ENCODE measurements around the gene SYNM.
"Not testable (repeated sequence)": the region's sequence is repeated elsewhere in the genome, so short reads cannot be mapped to it uniquely, and the experiment has no call there.

SYNM gene

DNA sequence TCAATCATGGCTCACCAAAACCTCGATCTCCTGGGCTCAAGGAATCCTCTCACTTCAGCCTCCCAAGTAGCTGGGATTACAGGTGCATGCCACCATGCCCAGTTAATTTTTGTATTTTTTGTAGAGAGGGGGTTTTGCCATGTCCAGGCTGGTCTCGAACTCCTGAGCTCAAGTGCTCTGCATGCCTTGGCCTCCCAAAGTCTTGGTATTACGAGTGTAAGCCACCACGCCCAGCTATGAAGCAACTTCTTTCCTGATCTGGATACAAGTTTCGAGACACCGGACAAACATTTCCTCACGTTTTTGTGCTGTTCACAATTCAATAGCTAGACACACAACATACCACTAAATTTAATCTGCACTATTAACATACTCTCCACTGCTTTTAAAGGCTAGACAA lies 3.4 kb upstream of the SYNM start:
- H3K27ac ChIP-seq: no peak overlapping the region
- H3K4me3 ChIP-seq: no peak overlapping the region

DNA sequence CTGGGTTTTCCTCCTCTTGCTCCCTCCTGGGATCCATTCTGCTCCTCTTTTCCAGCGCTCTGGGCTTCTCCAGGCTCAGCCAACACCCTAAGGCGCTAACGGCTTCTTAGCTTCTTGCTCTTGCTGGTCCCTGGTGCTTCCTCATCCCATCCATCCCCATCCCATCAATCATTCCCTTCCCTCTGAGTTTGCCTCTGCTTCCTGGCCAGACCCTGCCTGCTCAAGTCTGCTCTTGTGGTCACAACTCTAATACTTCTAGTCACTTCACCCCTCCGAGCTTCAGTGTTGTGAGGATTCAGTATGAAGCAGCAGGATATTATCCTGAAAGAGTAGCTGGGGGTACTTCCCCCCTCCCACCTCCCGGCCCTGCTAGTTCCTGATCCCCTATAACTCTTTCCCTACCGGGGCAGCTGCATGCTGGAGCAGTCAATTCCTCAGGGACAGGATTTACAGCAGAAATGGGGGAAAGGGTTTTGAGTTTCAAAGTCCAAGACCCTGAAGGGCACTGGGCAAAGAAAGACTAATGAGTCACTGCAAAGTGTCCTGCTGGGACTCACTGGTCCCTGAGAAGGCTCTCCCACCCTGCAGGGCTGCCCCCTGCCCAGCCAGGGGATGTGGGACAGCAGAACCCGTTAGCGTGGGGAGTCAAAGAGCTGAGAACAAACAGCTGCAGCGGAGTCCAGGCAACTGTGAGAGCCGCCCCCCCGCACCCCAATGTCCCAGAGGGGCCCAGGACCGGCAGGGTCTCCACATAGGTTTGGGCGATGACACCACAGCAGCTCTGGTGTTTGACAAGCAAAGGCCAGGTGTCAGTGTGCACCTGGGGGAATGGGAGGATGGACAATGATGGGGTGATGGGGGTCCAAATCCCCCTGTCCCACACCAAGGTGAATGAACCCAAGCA lies 2.3 kb upstream of the SYNM start:
- Histone ChIP-seq H3K27ac (no peak overlapping the region), H3K4me3 (no peak overlapping the region)

DNA sequence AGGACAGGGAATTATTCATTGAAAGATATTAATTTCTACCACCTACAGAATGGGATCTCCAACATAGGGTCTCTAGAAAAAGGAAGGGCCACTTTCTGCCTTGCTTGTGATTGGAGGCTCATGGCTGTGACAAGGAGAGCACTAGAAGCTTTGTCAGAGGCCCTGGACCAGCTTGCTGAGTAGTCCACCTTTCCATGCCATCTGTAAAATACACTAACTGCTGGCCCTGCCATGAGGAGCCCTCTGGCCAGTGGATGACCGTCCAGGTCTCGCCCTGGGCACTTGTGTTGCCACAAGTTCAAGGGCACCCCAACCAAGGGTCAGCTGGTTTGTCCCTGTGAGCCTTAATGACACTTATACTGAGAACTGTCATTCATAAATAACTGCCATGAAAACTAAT lies 1.6 kb upstream of the SYNM start:
- H3K27ac ChIP-seq: no peak overlapping the region
- H3K4me3 ChIP-seq: no peak overlapping the region

DNA sequence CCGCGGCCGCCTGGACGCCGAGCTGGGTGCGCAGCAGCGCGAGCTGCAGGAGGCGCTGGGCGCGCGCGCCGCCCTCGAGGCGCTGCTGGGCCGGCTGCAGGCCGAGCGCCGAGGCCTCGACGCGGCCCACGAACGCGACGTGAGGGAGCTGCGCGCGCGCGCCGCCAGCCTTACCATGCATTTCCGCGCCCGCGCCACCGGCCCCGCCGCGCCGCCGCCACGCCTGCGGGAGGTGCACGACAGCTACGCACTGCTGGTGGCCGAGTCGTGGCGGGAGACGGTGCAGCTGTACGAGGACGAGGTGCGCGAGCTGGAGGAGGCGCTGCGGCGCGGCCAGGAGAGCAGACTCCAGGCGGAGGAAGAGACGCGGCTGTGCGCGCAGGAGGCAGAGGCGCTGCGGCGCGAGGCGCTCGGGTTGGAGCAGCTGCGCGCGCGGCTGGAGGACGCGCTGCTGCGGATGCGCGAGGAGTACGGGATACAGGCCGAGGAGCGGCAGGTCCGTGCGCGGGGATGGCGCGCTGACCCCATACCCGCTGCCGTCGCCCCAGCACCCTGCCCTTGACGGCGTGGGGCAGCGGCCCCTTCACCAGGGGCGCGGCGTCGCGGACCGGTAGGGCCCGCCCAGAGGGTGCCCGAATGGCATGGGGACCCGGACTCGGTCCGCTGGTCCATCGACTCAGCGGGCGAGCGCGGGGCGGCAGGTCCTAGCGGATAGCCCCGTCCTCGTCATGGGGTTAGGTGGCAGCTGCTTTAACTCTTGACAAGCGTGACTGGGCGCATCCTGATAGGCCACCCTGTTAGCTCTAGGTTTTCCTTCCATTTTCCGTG lies 848 bp downstream of the SYNM start:
- peak overlapping the region; percentile 15 to 47 (median 30) for H3K4me3 ChIP-seq
- H3K27ac ChIP-seq: peak overlapping the region in 1 of 21 experiments; percentile 21

DNA sequence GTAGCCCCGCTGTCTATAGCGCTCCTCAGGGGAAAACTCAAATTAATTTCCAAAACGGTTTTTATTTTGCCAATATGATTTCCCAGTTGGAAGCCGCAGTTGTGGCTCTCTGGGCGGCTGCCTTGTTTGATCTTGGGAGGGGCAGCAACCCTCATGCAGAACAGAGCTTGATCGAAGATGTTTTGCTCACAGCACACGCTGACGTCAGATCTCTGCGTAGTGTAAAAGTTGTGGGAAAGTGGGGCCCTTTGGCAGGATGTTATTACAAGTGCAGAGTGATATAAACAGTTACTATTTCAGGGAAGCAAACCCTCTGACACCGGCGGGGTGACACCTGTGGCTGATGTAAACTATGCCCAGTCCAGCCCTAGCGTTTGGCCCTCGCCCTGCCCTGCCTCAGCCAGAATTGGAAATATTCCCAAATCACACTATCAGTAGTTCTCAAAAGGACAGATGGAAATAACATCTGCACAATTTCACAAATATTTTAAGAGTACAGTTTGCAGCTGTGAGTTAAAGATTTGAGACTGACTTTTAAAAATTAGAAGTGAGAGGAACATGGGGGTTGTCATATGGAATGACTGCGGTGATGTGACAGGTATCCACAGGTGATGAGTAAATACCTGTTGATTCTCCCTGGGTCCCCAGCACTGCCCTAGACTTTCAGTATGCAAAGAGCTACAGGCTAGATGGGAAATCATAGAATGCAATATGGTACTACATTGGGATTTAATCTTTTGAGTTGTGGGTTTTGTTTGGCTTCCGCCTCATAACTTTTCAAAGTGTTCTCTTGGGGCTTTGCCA lies 1.7 kb downstream of the SYNM start:
- peak overlapping the region in 3 of 7 experiments; percentile 15 to 47 (median 36) for H3K4me3 ChIP-seq
- no peak overlapping the region for H3K27ac ChIP-seq

DNA sequence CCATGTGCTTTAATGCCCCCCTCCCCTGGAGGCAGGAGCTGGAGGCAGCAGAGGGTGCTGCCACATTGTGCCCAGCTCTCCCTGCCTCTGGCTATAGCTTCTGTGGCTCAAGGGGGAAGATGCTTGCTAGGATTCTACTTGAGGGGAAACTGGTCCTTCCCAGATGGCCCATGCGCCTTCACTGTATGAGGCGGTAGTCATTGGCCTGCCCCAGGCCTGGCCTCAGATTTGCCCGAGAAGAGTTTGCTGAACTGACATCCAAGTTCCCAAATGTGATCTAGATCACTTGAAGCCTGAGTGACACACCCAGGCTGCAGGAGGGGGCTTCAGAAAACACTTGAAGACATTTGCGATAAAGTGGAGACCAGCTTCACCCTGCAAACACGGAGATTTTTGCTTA lies 4.1 kb downstream of the SYNM start:
- H3K27ac ChIP-seq: no peak overlapping the region

DNA sequence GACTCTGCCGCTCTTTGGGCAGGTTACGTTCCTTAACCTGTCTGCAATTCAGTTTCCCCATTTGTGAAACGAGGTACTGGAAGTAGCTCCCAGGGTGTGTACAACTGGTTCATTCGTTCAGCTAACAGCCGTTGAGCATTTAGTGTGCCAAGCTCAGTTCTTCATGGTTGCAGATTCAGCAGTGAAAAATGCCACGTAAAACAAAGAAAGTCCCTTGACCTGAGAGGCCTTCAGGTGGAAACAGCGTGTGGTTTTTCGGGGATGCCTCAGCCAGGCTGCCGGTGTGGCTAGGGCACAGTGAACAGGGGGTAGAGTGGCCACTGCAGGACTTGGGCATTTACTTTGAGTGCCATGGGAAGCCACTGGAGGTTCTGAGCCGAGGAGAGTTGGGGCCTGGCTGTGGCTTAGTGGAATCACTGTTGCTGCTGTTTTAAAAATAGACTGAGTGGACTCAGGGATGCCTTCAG lies 4.7 kb downstream of the SYNM start:
- no peak overlapping the region for H3K4me3 ChIP-seq
- no peak overlapping the region for H3K27ac ChIP-seq

More for the DNA sequence above, 4.1 kb downstream of the SYNM start:
- H3K4me3 ChIP-seq: no peak overlapping the region

DNA sequence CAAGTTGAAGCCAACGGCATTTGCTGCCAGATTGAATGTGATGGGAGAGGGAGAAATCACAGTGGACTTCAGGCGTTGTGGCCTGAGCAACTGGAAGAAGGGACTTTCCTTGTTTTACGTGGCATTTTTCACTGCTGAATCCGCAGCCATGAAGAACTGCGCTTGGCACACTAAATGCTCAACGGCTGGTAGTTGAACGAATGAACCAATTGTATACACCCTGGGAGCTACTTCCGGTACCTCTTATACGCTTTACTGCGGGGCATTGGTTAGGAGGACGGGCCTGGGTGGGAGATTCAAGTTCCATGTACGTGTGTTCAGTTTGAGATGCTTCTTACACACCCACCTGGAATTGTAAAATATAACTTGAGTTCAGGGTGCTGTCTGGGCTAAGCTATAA lies 5.2 kb downstream of the SYNM start:
- H3K27ac ChIP-seq: no peak overlapping the region
- H3K4me3 ChIP-seq: no peak overlapping the region

DNA sequence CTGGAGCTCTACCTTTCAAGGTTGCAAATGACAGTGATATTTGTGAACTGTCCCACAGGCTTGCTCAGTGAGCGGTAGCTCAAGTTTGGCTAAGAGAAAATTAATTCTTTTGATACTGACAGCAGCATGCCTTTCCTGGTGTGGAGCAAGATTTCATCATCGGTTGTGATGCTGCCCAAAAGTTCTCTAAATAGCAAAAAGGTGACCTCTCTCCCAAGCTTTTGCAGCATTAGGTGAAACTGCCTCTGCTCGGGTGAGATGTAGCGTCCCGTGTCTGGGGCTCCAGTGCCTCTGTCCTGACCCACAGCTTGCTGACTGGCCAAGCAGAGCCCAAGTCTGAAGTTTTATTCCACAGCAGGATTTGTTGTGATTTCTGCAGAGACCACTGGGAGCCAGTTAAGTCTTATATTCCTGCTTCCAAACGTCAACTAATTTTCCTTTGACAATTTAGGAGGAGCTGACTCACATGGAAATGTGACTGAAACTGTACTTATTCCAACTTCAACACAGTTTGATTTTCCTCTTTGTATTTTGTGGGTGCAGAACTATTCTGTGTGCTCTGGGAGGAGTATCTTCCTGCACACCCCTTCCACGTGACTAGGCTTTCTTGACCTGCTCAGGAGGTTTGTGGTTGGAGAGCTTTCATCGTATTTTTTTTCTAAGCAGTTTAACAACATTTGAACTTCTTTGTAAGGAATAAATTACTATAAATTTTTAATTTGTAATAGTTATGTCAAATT lies 5.9 kb downstream of the SYNM start:
- H3K27ac ChIP-seq: no peak overlapping the region
- H3K4me3 ChIP-seq: no peak overlapping the region

DNA sequence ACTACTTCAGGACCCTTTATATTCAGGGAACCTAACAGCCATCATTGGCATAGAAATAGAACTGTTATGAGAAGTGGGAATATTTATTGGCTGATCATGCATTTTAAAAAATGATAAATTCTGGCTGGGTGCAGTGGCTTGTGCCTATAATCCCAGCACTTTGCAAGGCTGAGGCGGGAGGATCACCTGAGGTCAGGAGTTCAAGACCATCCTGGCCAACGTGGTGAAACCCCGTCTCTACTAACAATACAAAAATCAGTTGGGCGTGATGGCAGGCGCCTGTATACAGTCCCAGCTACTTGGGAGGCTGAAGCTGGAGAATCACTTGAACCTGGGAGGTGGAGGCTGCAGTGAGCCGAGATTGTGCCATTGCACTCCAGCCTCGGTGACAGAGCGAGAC lies 6.8 kb downstream of the SYNM start:
- not testable (repeated sequence) for H3K4me3 ChIP-seq, H3K27ac ChIP-seq

DNA sequence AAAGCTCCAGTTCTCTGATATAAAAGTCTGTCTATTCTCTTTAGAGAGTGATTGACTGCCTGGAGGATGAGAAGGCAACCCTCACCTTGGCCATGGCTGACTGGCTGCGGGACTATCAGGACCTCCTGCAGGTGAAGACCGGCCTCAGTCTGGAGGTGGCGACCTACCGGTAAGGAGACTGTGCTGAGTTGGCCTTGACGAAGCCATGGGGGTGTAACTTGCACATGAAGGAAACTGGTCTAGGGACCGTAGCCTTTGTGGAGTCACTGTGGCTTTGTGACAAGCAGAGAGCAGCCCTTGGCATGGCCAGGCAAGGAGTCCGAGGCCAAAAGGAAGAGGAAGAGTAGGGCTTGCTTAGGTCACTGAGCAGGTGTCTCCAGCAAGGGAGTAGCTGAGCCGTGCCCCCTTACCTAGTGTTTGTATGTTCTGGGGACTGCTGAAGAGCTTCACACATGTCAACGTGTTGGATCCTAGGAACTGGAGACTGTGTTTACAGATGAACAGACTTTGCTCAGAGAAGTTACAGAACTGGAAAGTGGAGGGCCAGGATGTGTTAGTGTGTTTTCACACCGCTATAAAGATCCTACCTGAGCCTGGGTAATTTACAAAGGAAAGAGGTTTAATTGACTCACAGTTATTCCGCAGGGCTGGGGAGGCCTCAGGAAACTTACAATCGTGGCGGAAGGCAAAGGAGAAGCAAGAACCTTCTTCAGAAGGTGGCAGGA lies 8.8 kb downstream of the SYNM start:
- Histone ChIP-seq H3K27ac (no peak overlapping the region), H3K4me3 (no peak overlapping the region)

DNA sequence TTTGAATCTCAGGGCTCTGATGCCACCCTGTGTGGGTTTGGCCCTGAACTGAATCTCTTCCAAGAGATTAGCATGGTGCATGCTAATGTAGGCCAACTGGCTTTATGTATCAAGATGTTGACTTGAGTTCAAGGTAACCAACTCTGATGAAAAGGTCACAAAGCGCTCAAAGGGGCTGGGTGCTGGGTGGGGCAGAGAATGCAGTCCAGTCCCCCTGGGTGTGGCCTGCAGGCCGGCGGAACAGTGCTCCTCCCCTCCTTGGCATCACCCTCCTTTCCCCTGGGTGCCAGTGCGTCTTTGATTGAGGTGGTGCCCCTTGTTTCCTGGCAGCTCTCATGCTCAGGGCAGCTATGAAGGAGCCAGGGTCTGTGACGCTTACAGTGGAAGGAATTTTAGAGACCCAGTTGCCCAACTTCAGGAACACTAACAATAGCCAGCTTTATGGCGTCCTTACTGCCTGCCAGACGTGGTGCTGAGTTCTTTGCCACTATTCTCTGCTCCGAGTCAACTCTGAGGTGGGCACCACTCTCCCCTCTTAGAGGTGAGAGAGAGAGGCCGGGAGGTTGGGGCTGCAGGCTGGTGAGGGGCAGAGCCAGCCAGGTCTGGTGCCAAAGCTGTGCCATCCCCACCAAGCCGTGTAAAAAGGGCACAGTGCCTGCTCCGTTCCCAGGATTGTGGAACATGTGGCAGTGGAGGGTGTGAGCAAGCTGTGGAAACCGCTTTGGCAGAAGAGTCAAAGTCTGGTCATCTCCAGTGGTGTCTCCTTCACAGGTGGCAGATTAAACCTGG lies 9.8 kb downstream of the SYNM start:
- Histone ChIP-seq H3K27ac (peak overlapping the region in 1 of 21 experiments; percentile 10), H3K4me3 (no peak overlapping the region)

DNA sequence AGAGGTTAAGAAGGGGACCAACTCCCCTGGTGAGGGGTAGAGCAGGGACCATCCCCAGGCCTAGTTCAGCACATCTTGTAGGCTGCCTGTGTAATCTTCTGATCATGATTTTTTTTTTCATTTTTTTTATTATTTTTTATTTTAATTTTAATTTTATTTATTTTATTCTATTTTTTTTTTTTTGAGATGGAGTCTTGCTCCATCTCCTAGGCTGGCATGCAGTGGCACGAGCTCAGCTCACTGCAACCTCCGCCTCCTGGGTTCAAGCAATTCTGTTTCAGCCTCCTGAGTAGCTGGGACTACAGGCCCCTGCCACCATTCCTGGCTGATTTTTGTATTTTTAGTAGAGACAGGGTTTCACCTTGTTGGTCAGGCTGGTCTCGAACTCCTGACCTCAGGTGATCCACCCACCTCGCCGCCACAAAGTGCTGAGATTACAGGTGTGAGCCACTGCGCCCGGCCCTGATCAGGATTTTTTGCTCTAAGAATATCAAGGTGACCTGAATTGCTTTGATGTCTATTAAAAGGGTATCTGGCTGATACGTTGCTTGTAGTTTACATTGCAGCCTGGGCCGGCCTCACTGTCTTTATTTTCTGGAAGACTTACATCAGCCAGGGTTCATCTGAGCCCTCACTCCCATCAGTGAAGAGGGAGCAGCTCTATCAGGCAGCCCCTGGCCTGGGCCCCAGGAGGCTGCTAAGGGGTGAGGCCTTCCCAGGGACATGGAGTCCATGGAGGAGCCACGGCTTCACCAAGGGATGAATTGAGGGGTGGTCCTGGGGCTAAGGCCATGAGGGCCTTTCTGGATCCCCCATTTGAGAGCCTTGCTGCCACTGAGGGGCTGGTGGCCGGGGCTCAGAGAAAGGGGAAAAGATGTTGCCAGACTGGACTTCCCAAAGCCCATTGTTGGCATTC lies 10.7 kb downstream of the SYNM start:
- no peak overlapping the region for H3K4me3 ChIP-seq
- no peak overlapping the region for H3K27ac ChIP-seq

DNA sequence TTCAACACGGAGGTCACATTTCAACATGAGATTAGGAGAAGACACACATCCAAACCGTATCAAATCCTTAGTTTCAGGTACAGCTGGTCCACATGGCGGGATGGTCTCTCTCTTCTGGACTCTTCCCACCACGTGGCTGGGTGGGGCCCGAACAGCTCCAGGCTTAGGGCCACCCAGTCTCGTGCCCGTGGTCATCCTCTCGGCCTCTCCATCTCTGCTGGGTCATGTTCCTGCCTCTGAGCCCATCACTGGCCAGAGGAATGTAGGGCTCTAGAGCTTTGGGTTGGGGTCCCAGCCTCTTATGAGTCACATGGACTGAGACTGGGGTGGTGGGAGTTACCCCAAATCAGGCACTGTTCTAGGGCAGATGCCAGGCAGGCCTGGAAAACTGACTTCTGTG lies 12.2 kb downstream of the SYNM start:
- Histone ChIP-seq H3K4me3 (no peak overlapping the region), H3K27ac (no peak overlapping the region)

DNA sequence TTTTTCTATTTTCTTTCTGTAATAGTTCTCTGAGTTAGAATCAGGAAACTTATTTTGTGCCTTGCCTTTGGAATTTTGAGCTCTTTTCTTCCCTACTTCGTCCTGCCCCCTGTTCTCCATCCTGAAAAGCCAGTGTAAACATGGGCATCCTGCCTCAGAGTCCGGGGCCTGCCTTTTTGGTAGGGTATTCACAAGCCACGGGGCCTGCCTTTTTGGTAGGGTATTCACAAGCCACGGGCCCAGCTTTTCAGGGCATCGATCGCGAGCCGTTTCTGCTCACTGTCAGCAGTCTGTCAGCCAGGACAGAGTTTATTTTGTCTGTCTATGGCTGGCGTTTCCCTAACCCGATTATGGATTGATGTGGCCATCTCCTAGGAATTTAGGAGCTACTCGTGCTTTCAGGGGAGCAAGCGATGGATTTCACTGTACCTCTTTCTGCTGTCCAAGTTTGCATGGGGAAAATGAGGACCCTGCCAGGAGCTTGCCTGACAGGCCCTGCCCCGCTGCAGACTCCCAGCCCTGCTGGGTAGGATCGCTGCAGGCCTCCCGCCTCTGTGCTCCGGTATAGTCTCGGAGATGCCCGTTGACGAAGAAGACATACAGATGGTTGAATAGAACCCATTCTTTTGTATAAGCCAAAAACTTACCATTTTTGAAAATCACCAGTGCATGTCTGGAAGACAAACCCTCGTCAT lies 12.8 kb downstream of the SYNM start:
- Histone ChIP-seq H3K4me3 (no peak overlapping the region), H3K27ac (no peak overlapping the region)

DNA sequence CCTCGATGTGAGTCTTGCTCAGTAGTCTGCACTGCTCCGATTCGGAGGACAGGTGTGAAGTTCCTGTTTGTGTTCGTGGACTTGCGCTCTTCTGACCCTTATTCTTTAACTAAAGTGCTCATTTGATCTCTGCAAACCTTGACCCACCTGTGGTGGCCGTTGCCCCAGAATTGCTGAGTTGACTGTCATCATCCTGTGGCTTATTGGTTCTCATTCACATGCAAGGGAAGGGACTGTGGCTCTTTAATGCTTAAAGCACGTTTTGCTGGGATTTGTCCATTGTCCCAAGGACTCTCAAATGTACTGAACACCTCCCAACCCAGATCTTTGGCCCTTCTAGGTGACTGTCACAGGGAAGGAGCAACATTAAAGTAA lies 13.4 kb downstream of the SYNM start:
- Histone ChIP-seq H3K4me3 (no peak overlapping the region), H3K27ac (no peak overlapping the region)
